Smooth muscle cell (in vitro differentiated cells): ENCODE measurements around the gene UPK3BL2. TPM values are rescaled to one million over a fixed set of nuclear protein-coding genes. Genes with fewer than 3 reads are reported as not detected.
"Not testable (repeated sequence)": the region's sequence is repeated elsewhere in the genome, so short reads cannot be mapped to it uniquely, and the experiment has no call there.

Experiments used
- DNase-seq: peaks from one replicate; lab custom pipeline; 2025; ENCODE audit not compliant: unreplicated experiment; lab: John Stamatoyannopoulos, UW
- H2AFZ ChIP-seq: fragments of 200-600 bp; sonication (generic); 2 replicates; pipeline ENCODE4 v1.6.0; 2016; ENCODE audit warnings: antibody characterized with exemption, low read depth, mild to moderate bottlenecking
- H3F3A ChIP-seq: fragments of 200-600 bp; sonication (generic); 2 replicates; pipeline ENCODE4 v1.6.0; 2017; ENCODE audit warnings: antibody characterized with exemption, low read depth
- H3K27ac ChIP-seq: fragments of 200-600 bp; sonication (generic); 2 replicates; pipeline ENCODE4 v1.5.1; 2016; ENCODE audit warnings: low read depth, mild to moderate bottlenecking
- H3K27me3 ChIP-seq: fragments of 200-600 bp; sonication (generic); 2 replicates; pipeline ENCODE4 v1.6.1; 2016; ENCODE audit warnings: low read depth, mild to moderate bottlenecking
- H3K36me3 ChIP-seq: fragments of 200-600 bp; sonication (generic); 2 replicates; pipeline ENCODE4 v1.5.1; 2016; ENCODE audit warnings: low read depth
- H3K4me1 ChIP-seq: fragments of 200-600 bp; sonication (generic); 2 replicates; pipeline ENCODE4 v1.5.1; 2016; ENCODE audit warnings: low read depth
- H3K4me2 ChIP-seq: fragments of 200-600 bp; sonication (generic); 2 replicates; pipeline ENCODE4 v1.6.0; 2016; ENCODE audit warnings: mild to moderate bottlenecking
- H3K4me3 ChIP-seq: fragments of 200-600 bp; sonication (generic); 2 replicates; pipeline ENCODE4 v1.5.1; 2016; ENCODE audit warnings: mild to moderate bottlenecking
- H3K79me2 ChIP-seq: fragments of 200-600 bp; sonication (generic); 2 replicates; pipeline ENCODE4 v1.6.0; 2016; ENCODE audit warnings: low read depth, mild to moderate bottlenecking
- H3K9ac ChIP-seq: fragments of 200-600 bp; sonication (generic); 2 replicates; pipeline ENCODE4 v1.6.0; 2016; ENCODE audit warnings: low read depth
- H3K9me3 ChIP-seq: fragments of 200-600 bp; sonication (generic); replicated peaks from 2 replicates; pipeline ENCODE4 v1.5.1; 2016; ENCODE audit warnings: low read depth
- H4K20me1 ChIP-seq: fragments of 200-600 bp; sonication (generic); 2 replicates; pipeline ENCODE4 v1.6.0; 2016; ENCODE audit warnings: low read depth
- WGBS: methylation state at CpG from one replicate; pipeline ENCODE4 v1.1.7; 2016; ENCODE audit warnings: low lambda C conversion rate; 5-methylcytosine and 5-hydroxymethylcytosine counted together
- polyA plus RNA-seq: library from polyadenylated mRNA; unstranded; fragments of >200 nt; fragmentation: Nextera tagmentation; extraction: Ambion mirVana; gene quantifications from 2 replicates; pipeline ENCODE4 v1.2.1, GENCODE V29; 2016
- total RNA-seq: library from RNA; depleted of rRNA; stranded (reverse); fragments of >200 nt; gene quantifications from 2 replicates; pipeline ENCODE4 v1.2.3, GENCODE V29; 2014

UPK3BL2 gene
- total and polyA plus RNA-seq, 2 experiments from 2014 or later = 0.75 TPM; not detected in 1

DNA sequence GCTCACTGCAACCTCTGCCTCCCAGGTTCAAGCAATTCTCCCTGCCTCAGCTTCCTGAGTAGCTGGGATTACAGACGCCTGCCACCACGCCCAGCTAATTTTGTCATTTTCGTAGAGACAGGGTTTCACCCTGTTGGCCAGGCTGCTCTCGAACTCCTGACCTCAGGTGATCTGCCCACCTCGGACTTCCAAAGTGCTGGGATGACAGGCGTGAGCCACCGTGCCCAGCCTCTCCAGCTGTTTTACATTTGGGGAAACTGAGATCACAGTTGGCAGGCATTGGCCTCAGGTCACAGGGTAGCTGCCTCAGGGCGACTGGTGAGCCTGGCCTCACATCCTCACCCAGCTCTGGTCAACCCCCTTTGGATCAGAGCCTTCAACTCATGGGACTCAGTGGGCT is 32.9 kb downstream of the UPK3BL2 start:
- H3K9me3 ChIP-seq, H3K4me1 ChIP-seq, H4K20me1 ChIP-seq, H2AFZ ChIP-seq, H3K9ac ChIP-seq, H3K36me3 ChIP-seq, H3K4me3 ChIP-seq, DNase-seq, H3K27me3 ChIP-seq, H3K4me2 ChIP-seq, H3K27ac ChIP-seq, H3F3A ChIP-seq, H3K79me2 ChIP-seq: not testable (repeated sequence)
- WGBS = 86% methylated on average over 6 of the region's 8 CpGs

DNA sequence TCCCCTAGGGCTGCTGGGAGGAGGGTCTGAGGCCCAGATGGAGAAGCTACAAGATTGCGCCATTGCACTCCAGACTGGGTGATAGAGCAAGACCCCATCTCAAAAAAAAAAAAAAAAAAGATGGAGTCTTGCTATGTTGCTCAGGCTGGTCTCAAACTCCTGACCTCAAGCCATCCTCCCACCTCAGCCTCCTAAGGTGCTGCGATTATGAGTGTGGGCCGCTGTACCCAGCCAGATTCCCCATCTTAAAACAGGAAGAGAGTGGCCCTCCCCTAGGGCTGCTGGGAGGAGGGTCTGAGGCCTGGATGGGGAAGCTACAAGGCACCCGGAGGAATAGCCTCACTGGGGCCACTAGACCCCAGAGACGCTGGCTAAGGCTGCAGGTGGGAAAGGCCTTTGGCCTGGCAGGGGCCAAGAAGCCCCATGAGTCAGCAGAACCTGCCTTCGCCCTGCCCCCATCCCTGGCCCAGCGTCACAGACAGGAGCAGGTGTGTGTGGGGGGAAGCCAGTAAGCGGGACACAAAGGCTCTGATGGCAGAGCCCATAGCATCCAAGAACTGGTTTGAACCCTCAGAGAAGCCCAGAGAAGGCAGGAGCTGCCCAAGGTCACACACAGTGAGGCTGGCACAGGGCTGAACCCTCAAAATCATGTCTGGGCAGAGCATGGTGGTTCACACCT is 35.9 kb downstream of the UPK3BL2 start:
- H3K9me3 ChIP-seq, H3K4me1 ChIP-seq, H3K36me3 ChIP-seq, H3K27ac ChIP-seq, H2AFZ ChIP-seq, H3F3A ChIP-seq, H3K4me2 ChIP-seq, H3K4me3 ChIP-seq, H4K20me1 ChIP-seq, H3K9ac ChIP-seq, H3K27me3 ChIP-seq, H3K79me2 ChIP-seq, DNase-seq: not testable (repeated sequence)
- 93% methylated on average over 3 of the region's 8 CpGs for WGBS

DNA sequence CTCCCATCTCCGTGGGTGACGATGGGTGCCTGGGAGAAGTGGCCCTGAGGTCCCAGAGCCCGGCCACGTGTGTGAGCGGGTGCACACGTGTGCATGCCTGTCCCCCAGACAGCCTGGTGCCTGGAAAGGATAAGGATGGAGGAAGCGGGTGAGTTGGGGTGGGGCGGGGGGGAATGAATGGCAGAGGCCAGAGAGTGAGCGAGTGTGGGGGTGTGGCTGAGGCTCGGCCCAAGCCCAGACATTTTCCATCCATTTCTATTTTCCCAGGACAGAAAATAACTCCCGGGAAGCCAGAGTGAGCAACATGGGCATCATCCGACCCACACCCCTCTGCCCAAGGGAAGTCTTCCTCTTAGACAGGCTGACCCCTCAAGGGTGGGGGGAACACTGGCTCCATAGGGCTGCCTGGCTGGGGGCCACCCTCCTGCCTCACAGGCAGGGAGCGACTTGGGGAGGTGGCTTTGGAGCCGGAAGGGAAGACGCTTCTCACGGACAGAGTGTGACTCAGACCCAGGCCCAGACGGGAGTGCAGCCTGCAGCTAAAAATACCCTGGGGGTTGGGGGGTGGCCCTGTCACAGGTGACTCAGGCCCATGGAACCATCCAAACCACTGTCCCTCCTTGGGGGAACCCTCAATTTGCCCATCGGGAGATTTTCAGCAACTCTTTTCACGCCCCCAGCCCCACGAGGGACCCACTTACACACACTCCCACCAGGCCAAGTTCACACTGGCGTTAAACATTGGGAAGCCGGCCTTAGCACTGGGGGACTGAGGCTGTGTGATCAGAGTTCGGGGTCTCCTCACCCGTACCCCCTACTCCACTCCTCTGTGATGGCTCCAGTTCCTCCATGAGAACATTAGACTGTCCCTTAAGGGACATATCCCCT is 38.0 kb downstream of the UPK3BL2 start:
- H2AFZ ChIP-seq, H3F3A ChIP-seq, H3K27me3 ChIP-seq, H3K4me2 ChIP-seq, H3K36me3 ChIP-seq, H3K9me3 ChIP-seq, DNase-seq, H4K20me1 ChIP-seq, H3K4me1 ChIP-seq, H3K79me2 ChIP-seq, H3K4me3 ChIP-seq: not testable (repeated sequence)
- peak overlapping the region; percentile 62 for H3K9ac ChIP-seq
- peak overlapping the region; percentile 86 for H3K27ac ChIP-seq
- 59% methylated on average over 5 of the region's 24 CpGs for WGBS

DNA sequence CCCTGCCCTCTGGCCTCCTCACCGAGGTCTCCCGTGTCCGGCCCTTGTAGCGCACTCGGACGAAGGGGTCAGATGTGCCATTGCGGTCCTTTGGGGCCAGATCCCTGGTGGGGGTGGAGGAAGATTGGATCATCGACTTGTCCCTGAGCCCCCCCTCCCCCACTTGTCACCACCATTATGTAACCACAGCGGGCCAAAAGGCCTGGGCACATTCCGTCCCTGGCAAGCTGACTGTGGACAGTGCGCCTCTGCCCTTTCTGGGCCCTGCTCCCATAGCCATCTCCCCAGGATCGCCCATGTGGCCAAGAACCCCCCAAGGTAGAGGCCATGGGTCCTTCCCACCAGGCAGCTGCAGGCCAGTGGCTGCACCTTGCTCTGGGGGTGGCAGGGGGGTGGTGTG is 40.4 kb downstream of the UPK3BL2 start:
- not testable (repeated sequence) for H3F3A ChIP-seq, H4K20me1 ChIP-seq, H3K27ac ChIP-seq, H3K79me2 ChIP-seq, H3K4me1 ChIP-seq, H3K36me3 ChIP-seq, H2AFZ ChIP-seq, H3K9ac ChIP-seq, H3K9me3 ChIP-seq, DNase-seq, H3K4me2 ChIP-seq, H3K4me3 ChIP-seq, H3K27me3 ChIP-seq
- no CpG with 5 or more reads among the region's 12 CpGs for WGBS

DNA sequence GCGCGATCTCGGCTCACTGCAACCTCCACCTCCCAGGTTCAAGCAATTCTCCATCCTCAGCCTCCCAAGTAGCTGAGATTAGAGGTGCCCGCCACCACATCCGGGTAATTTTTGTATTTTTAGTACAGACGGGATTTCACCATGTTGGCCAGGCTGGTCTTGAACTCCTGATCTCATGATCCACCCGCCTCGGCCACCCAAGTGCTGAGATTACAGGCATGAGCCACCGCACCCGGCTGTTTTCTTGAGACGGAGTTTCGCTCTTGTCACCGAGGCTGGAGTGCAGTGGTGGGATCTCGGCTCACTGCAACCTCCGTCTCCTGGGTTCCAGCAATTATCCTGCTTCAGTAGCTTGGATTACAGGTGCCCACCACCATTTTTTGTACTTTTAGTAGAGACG is 45.2 kb downstream of the UPK3BL2 start:
- not testable (repeated sequence) for H3K4me1 ChIP-seq, H3K4me3 ChIP-seq, H3K4me2 ChIP-seq, H3K9me3 ChIP-seq, DNase-seq, H2AFZ ChIP-seq, H4K20me1 ChIP-seq, H3K36me3 ChIP-seq, H3K79me2 ChIP-seq, H3F3A ChIP-seq, H3K27ac ChIP-seq, H3K9ac ChIP-seq, H3K27me3 ChIP-seq
- WGBS = 97% methylated on average over 12 of the region's 16 CpGs

DNA sequence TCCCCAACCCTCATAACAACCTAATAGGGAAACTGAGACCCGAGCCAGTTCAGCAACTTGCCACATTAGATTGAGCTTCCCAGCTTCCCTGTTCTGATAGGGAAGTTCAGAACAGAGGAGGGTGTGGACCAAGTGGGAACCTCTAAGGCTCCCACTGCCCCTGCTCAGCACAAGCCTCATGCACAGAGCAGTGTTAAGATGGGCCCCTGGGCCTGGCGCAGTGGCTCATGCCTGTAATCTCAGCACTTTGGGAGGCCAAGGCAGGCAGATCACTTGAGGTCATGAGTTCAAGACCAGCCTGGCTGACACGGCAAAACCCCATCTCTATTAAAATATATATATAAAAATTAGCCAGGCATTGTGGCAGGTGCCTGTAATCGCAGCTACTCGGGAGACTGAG is 46.2 kb downstream of the UPK3BL2 start:
- not testable (repeated sequence) for H3K79me2 ChIP-seq, H3K4me3 ChIP-seq, H3K4me1 ChIP-seq, H3K9me3 ChIP-seq, H3K4me2 ChIP-seq, H2AFZ ChIP-seq, H3K27ac ChIP-seq, H4K20me1 ChIP-seq, H3K27me3 ChIP-seq, DNase-seq, H3K36me3 ChIP-seq, H3K9ac ChIP-seq, H3F3A ChIP-seq
- WGBS = 61% methylated on average over 1 of the region's 5 CpGs

DNA sequence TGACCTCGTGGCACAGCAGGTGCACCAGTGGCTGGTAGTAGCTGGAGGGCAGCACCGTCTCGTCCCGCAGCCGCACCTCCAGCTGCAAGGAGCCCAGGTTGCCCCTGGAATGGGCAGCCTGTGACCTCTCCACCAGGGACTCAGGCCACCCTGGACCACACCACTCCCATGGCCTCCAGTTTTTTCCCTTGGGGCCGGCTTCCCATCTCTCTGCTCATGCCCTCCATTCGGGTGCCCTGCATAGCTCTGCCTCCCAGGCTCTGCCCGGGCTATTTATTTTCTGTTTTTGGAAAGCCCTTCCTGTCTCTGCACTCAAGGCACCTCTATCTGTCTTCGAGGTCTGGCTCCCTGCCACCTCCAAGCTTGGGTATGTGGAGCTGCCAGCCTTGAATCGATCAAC is 46.6 kb downstream of the UPK3BL2 start:
- not testable (repeated sequence) for H2AFZ ChIP-seq, H3K4me3 ChIP-seq, H4K20me1 ChIP-seq, H3K9ac ChIP-seq, H3K4me1 ChIP-seq, H3K4me2 ChIP-seq, H3K27ac ChIP-seq, H3K9me3 ChIP-seq, H3K27me3 ChIP-seq, DNase-seq, H3K36me3 ChIP-seq, H3K79me2 ChIP-seq, H3F3A ChIP-seq
- WGBS = 100% methylated on average over 2 of the region's 10 CpGs

DNA sequence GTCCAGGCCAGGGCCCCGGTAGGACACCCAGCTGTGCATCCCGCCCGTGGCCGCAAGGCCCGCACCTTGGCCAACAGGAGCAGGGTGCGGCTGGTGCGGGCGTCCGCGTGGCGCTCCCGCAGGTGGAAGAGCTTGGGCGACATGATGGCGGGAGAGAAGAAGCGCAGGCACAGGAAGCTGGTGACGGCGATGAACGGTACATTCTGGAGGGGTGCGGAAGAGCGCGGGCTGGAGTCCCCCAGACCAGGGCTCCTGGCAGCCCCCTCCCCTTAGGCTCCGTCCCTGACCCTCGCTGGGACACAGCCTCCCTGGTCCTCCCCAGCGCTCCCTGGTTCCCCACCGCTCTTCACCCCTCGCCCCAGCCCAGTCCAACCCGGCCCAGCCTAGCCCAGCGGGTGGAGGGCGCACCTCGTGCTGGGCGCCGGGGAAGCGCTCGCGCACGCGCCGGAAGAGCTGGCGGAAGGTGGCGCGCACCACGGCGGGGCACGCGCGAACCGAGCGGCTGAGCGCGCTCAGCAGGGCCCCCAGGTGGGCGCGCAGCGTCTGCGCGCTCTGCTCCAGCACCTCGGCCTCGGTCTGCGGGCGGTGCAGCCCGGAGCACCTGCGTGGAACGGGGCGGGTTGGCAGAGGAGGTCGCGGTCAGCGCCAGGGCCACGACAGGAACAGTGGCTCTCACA is 48.9 kb downstream of the UPK3BL2 start:
- H3K4me3 ChIP-seq, H3K79me2 ChIP-seq, H3K27me3 ChIP-seq, H4K20me1 ChIP-seq, H3K9ac ChIP-seq, H3F3A ChIP-seq, H3K9me3 ChIP-seq, DNase-seq, H3K4me2 ChIP-seq, H2AFZ ChIP-seq, H3K36me3 ChIP-seq, H3K4me1 ChIP-seq, H3K27ac ChIP-seq: not testable (repeated sequence)
- WGBS = no CpG with 5 or more reads among the region's 67 CpGs
